GM18498 (cell line): ENCODE measurements around the gene LONP2.
"Not testable (repeated sequence)": the region's sequence is repeated elsewhere in the genome, so short reads cannot be mapped to it uniquely, and the experiment has no call there.

Experiments used
- ATAC-seq: cut with Tn5 transposase; IDR thresholded peaks from one replicate; pipeline ENCODE4 v1.9.1; 2021; ENCODE audit warnings: mild to moderate bottlenecking, moderate library complexity; ENCODE audit not compliant: unreplicated experiment

LONP2 gene

DNA sequence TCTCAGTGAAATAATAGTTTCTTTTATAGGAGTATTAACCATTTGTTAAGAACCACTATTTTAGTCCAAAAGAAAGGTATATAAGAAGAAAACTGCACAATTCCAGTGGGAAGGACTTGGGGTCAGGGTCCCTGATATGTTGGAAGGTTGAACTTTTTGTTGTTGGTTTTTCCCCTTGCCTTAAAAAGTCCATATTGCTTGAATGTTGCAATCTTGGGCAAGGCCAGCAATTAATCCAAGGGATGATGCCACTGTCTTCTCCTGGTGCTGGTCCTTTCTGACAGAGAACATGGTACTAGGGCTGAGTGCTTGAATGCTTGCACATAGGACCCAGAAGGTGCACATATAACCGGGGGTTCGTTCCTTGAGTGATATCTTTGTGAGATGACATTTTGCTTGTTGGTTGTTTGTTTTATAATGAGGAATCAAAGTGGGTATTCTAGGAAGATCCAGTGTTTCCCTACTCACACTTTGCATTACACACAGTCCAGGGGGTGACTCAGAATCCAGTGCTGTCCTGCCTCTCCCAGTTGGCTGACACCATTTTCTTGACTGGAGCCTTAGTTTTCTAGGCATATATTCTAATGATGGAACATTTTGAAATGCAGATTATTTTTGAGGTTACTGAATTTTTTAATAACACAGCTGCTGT lies 86.2 kb downstream of the LONP2 start:
- ATAC-seq: no peak

GRCh38 chr16:48330841-48331192 lies 86.7 kb downstream of the LONP2 start:
- ATAC-seq: no peak

DNA sequence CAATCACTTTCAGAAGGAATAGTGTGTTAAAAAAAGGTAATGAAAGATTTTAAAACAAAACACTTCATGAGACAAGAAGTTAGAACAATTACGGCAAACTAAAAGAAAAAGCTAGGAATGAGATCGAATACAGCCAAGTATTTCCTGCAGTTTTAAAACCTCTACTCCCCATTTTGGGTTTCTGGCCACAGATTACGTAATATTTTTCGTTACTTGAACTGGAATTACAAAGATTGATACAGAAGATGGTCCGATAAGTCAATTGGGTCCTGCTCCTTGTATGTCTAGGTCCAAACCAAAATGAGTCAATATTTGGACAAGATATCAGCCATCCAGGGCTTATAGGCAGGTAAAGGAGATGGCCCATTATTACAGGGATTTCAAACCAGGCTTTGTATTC lies 88.9 kb downstream of the LONP2 start:
- ATAC-seq: no peak

- ATAC-seq: no peak
Observed at GRCh38 chr16:48334325-48334724, 90.2 kb downstream of the LONP2 start.

DNA sequence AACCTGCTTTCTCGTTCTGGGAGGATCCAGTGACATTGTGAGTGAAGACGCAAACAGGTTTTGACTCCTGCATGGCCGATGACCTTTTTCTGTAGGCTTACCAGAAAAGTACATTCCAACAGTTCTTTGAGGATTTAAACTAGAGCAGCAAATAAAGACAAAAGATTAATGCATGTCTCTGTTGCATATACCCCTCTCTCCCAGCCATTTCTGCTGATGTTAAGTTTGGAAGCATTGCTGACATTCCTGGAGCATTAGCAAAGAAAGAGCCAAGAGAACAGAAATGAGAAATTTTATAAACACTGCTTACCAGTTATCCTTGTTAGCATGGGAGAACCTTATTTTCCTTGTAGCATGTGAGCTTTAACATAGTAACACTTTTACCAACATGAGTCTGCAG lies 91.9 kb downstream of the LONP2 start:
- ATAC-seq: no peak

- no peak for ATAC-seq
Observed at GRCh38 chr16:48340054-48340453, 96.0 kb downstream of the LONP2 start.

DNA sequence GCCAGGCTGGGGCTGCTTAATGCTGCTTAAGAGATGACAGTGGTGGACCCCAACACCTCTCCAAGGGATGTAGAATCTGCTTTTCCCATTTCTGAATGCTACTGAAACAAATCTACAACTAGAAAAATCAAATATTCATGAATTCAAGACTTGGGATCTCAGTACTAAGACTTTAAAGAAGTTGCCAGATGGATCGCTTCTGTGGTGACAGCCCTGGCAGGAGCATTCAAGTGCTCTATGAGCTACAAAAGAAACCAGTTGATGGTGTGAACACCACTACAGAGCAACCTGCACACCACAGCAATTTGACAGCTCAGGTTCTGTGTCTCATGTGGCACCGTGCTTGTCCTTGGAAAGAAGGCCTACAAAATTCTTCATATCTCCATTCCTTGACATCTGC lies 98.5 kb downstream of the LONP2 start:
- no peak for ATAC-seq

GRCh38 chr16:48347191-48347865 lies 103.2 kb downstream of the LONP2 start:
- no peak for ATAC-seq

GRCh38 chr16:48347980-48348379 lies 103.9 kb downstream of the LONP2 start:
- ATAC-seq: no peak

GRCh38 chr16:48350736-48351135 lies 106.6 kb downstream of the LONP2 start:
- no peak for ATAC-seq

- no peak for ATAC-seq
Observed at GRCh38 chr16:48352648-48353390, 108.7 kb downstream of the LONP2 start.

DNA sequence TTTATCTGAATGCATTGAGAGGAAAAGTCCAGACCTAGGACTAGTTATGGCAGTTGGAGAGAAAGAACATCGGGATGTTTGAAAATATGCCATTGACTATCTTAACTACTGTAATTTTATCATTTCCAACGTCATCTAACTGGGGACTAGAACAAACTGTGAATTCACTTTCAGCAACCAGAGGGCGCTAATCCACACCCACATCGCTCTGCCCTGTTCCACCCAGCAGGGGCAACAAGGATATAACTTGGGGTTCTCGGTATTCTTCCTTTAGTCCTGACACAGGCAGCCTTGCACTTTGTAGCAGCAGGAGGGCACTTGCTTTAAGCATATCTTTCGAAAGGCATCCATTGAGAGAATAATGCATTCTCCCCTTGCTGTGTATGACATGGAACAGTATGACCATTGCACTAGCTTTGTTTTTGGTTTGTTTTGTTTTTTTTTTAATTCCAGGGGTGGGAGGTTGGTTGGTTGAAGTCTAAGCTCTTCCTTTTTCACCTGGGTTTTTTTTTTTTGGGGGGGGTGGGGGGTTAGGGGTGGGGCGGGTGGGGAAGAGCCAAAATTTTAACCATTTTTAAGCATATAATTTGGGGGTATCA lies 109.6 kb downstream of the LONP2 start:
- ATAC-seq: peak; percentile 67

DNA sequence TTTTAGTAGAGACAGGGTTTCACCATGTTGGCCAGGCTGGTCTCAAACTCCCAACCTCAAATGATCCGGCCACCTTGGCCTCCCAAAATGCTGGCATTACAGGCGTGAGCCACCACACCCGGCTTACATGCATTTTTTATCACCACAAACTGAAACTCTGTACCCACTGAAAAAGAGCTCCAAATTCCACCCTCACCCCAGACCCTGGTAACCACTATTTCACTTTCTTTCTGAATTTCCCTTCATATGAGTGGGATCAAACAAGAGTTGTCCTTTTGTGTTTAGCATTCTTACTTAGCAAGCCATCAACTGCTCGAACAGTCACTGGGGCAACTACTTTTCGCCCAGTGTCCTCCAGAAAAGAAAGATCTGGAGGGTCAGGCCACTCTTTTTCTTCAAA lies 110.3 kb downstream of the LONP2 start:
- not testable (repeated sequence) for ATAC-seq

DNA sequence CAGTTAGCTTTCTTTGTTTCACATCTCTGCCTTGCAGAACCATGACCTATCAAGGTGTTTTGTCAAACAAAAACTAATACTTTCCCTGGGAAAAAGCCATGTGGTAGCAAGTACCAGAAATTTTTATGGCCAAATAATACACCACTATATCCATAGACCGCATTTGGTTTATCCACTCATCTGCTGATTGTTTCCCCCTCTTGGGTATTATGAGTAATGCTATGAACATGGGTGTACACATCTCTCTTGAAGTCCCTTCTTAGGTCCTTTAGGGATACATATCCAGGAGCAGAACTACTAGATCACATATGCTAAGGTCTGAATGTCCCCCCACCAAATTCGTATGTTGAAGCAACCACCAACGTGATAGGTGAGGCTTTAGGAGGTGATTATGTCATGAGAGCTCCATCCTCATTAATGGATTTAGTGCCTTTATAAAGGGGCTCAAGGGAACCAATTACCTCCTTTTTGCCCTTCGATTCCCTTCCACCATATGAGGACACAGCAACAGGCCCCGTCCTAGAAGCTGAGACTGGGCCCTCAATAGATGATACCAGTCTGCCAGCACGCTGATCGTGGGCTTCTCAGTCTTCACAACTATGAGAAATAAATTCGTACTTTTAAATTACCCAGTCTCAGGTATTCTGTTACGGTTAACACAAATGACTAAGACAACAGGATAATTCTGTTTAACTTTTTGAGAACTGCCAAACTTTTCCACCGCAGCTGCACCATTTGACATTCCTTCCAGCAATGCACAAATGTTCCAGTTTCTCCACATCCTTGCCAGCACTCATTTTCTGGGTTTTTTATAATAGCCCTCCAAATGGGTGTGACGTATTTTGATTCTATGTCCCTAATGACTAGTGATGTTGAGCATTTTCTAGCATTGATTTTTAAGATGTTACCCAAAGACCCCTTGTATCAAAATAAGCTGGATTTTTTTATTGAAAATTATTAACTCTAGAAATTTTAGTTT lies 111.1 kb downstream of the LONP2 start:
- ATAC-seq: no peak

DNA sequence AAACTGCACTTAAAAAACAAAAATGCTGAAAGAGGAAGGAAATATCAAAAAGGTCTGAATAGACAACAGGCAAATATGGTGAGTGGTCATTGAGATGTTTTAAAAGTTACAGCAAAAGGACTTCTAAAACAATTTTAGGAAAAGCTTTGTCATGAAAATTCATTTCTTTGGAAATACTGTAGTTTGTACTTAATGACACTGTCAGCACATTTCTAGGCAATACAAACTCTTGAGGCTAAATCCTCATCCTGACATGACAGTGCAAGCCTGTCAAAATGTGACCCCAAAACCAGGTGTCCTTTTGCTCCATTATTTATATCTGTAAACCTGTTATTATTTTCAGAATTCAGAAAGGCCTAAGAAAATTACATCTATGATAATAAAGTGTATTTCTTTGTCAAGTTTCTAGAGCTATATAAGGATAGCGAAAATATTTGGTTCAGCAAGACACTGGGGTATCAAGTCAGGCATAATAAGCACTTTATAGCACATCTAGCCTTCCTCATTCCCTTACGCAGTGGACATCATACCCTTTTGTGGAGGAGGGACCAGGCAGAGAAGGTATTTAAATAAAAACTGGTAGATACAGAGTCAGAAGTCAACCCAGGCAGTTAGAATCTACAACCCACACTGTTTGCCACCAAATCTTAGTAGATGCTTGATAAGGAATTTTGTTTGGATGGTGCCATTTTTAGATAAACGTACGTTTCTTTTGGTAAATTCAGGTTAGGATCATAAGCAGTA lies 112.7 kb downstream of the LONP2 start:
- no peak for ATAC-seq

GRCh38 chr16:48358419-48358818 lies 114.3 kb downstream of the LONP2 start:
- no peak for ATAC-seq

DNA sequence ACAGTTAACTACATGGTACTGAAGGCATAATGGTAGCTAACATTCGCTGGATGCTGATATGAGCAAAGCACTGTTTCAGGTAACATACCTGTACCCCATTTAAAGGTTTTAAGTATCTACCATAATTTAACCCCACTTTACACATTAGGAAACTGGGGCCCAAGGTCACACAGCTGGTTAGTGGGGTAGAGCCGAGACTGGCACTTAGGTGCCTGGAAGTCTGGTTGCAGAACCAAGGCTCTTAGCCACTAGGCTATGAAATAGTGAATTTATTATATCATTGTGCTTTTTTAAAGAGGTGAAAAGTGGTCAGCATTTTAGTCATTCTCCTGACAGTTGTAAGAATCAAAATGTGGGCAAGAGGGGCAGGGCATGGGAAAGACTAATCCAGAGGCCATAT lies 115.9 kb downstream of the LONP2 start:
- ATAC-seq: no peak

- ATAC-seq: no peak
Observed at GRCh38 chr16:48361012-48361411, 116.9 kb downstream of the LONP2 start.

GRCh38 chr16:48361540-48362144 lies 117.5 kb downstream of the LONP2 start:
- no peak for ATAC-seq
